Activated T-cell treated with anti-CD3 and anti-CD28 coated beads, Interleukin-2, amount 50 U/mL, for 72 hours (primary cell): ENCODE data around the gene ERFL. TPM values are rescaled to one million over a fixed set of nuclear protein-coding genes. Genes with fewer than 3 reads are reported as not detected.

Experiments used
- ATAC-seq, 2 donors: fragments of 150-1000 bp; cut with Tn5 transposase; replicated peaks in 1 of 2; 2 replicates each; pipeline ENCODE4 v1.10.0; 2021; ENCODE audit warnings: moderate library complexity in 2 of 2, mild to moderate bottlenecking in 1 of 2
- DNase-seq, 2 donors: peaks; one replicate each; pipeline ENCODE4 v3.0.0; 2021 to 2022; ENCODE audit warnings: mixed read lengths in 1 of 2
- H3K27ac Mint-ChIP-seq: one replicate; pipeline ENCODE4 v1.8.0; 2022; ENCODE audit warnings: mild to moderate bottlenecking, moderate library complexity, mixed read lengths
- H3K27me3 Mint-ChIP-seq: one replicate; pipeline ENCODE4 v1.8.0; 2022; ENCODE audit warnings: low read depth, mixed read lengths
- H3K36me3 Mint-ChIP-seq, 2 donors: one replicate each; pipeline ENCODE4 v1.8.0; 2022; ENCODE audit warnings: mixed read lengths in 2 of 2, mild to moderate bottlenecking in 1 of 2; ENCODE audit not compliant: insufficient read depth in 2 of 2
- H3K4me1 Mint-ChIP-seq: one replicate; pipeline ENCODE4 v1.8.0; 2022; ENCODE audit warnings: low read depth, mixed read lengths
- H3K4me3 Mint-ChIP-seq, 2 donors: one replicate each; pipeline ENCODE4 v1.8.0; 2022; ENCODE audit warnings: mild to moderate bottlenecking in 2 of 2, mixed read lengths in 2 of 2, moderate library complexity in 2 of 2
- H3K9me3 Mint-ChIP-seq, 2 donors: one replicate each; pipeline ENCODE4 v1.8.0; 2022; ENCODE audit warnings: mixed read lengths in 2 of 2
- total RNA-seq, 2 donors: library from RNA; stranded (reverse); gene quantifications; one replicate each; pipeline ENCODE4 v1.2.3, GENCODE V29; 2022

Gene ERFL
- total RNA-seq, 2 donors from 2014 or later: 3.3 to 4.1 TPM

- peaks cover 8 to 35% of the 10 kb centered on the region in 2 donors for H3K36me3 Mint-ChIP-seq
- no peak overlapping the region for H3K27ac Mint-ChIP-seq
- no peak overlapping the region for H3K4me3 Mint-ChIP-seq
- peaks cover 26% of the 10 kb centered on the region for H3K4me1 Mint-ChIP-seq
- DNase-seq (no peak), ATAC-seq (no peak)
- no peaks in the 10 kb centered on the region for H3K9me3 Mint-ChIP-seq
- H3K27me3 Mint-ChIP-seq: no peaks in the 10 kb centered on the region
Measured at GRCh38 chr19:41903193-41903953, 24.9 kb downstream of the ERFL start.

- Mint-ChIP-seq H3K4me3 (no peak overlapping the region), H3K27me3 (no peaks in the 10 kb centered on the region), H3K27ac (peak overlapping the region; percentile 68), H3K9me3 (no peaks in the 10 kb centered on the region), H3K36me3 (peaks cover 10 to 41% of the 10 kb centered on the region in 2 donors), H3K4me1 (peaks cover 26% of the 10 kb centered on the region)
- ATAC-seq (no peak), DNase-seq (no peak)
Measured at GRCh38 chr19:41902594-41902993, 25.7 kb downstream of the ERFL start.

GRCh38 chr19:41901707-41902360, 26.4 kb downstream of the ERFL start:
- peaks cover 24% of the 10 kb centered on the region for H3K4me1 Mint-ChIP-seq
- no peak for DNase-seq
- no peaks in the 10 kb centered on the region for H3K27me3 Mint-ChIP-seq
- no peak overlapping the region for H3K4me3 Mint-ChIP-seq
- H3K9me3 Mint-ChIP-seq: no peaks in the 10 kb centered on the region
- H3K27ac Mint-ChIP-seq: no peak overlapping the region
- ATAC-seq: no peak
- H3K36me3 Mint-ChIP-seq: peaks cover 11 to 42% of the 10 kb centered on the region in 2 donors

GRCh38 chr19:41898235-41898634, 30.0 kb downstream of the ERFL start:
- no peak overlapping the region for H3K4me3 Mint-ChIP-seq
- H3K9me3 Mint-ChIP-seq: no peaks in the 10 kb centered on the region
- H3K36me3 Mint-ChIP-seq: peaks cover 13 to 31% of the 10 kb centered on the region in 2 donors
- peak overlapping the region; percentile 21 for H3K27ac Mint-ChIP-seq
- peaks cover 21% of the 10 kb centered on the region for H3K4me1 Mint-ChIP-seq
- ATAC-seq (no peak), DNase-seq (no peak)
- no peaks in the 10 kb centered on the region for H3K27me3 Mint-ChIP-seq

- DNase-seq (no peak), ATAC-seq (no peak)
- H3K36me3 Mint-ChIP-seq: peaks cover 13 to 32% of the 10 kb centered on the region in 2 donors
- no peak overlapping the region for H3K4me3 Mint-ChIP-seq
- no peaks in the 10 kb centered on the region for H3K9me3 Mint-ChIP-seq
- peak overlapping the region; percentile 30 for H3K27ac Mint-ChIP-seq
- no peaks in the 10 kb centered on the region for H3K27me3 Mint-ChIP-seq
- peaks cover 25% of the 10 kb centered on the region for H3K4me1 Mint-ChIP-seq
Measured at GRCh38 chr19:41897820-41898219, 30.4 kb downstream of the ERFL start.

- no peaks in the 10 kb centered on the region for H3K27me3 Mint-ChIP-seq
- peaks cover 13 to 32% of the 10 kb centered on the region in 2 donors for H3K36me3 Mint-ChIP-seq
- H3K4me1 Mint-ChIP-seq: peaks cover 23% of the 10 kb centered on the region
- H3K4me3 Mint-ChIP-seq: no peak overlapping the region
- DNase-seq (no peak), ATAC-seq (no peak)
- no peak overlapping the region for H3K27ac Mint-ChIP-seq
- H3K9me3 Mint-ChIP-seq: no peaks in the 10 kb centered on the region
Measured at GRCh38 chr19:41897181-41897580, 31.1 kb downstream of the ERFL start.

GRCh38 chr19:41896581-41896942, 31.7 kb downstream of the ERFL start:
- DNase-seq (no peak), ATAC-seq (no peak)
- H3K4me1 Mint-ChIP-seq: peaks cover 22% of the 10 kb centered on the region
- peak overlapping the region; percentile 90 for H3K27ac Mint-ChIP-seq
- no peaks in the 10 kb centered on the region for H3K27me3 Mint-ChIP-seq
- no peaks in the 10 kb centered on the region for H3K9me3 Mint-ChIP-seq
- H3K36me3 Mint-ChIP-seq: peaks cover 13 to 28% of the 10 kb centered on the region in 2 donors
- peak overlapping the region in 1 of 2 donors; percentile 24 for H3K4me3 Mint-ChIP-seq

- peak overlapping the region; percentile 11 to 24 for H3K4me3 Mint-ChIP-seq
- H3K27me3 Mint-ChIP-seq: no peaks in the 10 kb centered on the region
- H3K4me1 Mint-ChIP-seq: peaks cover 26% of the 10 kb centered on the region
- DNase-seq: no peak
- H3K9me3 Mint-ChIP-seq: no peaks in the 10 kb centered on the region
- H3K27ac Mint-ChIP-seq: peak overlapping the region; percentile 90
- peaks cover 13 to 30% of the 10 kb centered on the region in 2 donors for H3K36me3 Mint-ChIP-seq
- ATAC-seq: peak; percentile 61 to 67
Measured at GRCh38 chr19:41895745-41896580, 32.3 kb downstream of the ERFL start.

- peaks cover 39% of the 10 kb centered on the region for H3K4me1 Mint-ChIP-seq
- no peaks in the 10 kb centered on the region for H3K27me3 Mint-ChIP-seq
- H3K27ac Mint-ChIP-seq: peak overlapping the region; percentile 90
- DNase-seq (no peak), ATAC-seq (no peak)
- no peak overlapping the region for H3K4me3 Mint-ChIP-seq
- no peaks in the 10 kb centered on the region for H3K9me3 Mint-ChIP-seq
- H3K36me3 Mint-ChIP-seq: peaks cover 13 to 32% of the 10 kb centered on the region in 2 donors
Measured at GRCh38 chr19:41894350-41894749, 33.9 kb downstream of the ERFL start.

- Mint-ChIP-seq H3K36me3 (peaks cover 13 to 33% of the 10 kb centered on the region in 2 donors), H3K9me3 (no peaks in the 10 kb centered on the region), H3K4me3 (peak overlapping the region in 1 of 2 donors; percentile 4), H3K4me1 (peaks cover 40% of the 10 kb centered on the region), H3K27ac (peak overlapping the region; percentile 90), H3K27me3 (no peaks in the 10 kb centered on the region)
- peak; percentile 33 to 53 for ATAC-seq
- DNase-seq: no peak
Measured at GRCh38 chr19:41893899-41894298, 34.4 kb downstream of the ERFL start.

- no peaks in the 10 kb centered on the region for H3K9me3 Mint-ChIP-seq
- H3K36me3 Mint-ChIP-seq: peaks cover 15 to 29% of the 10 kb centered on the region in 2 donors
- no peak for ATAC-seq
- H3K27ac Mint-ChIP-seq: no peak overlapping the region
- no peaks in the 10 kb centered on the region for H3K27me3 Mint-ChIP-seq
- H3K4me3 Mint-ChIP-seq: no peak overlapping the region
- no peak for DNase-seq
- H3K4me1 Mint-ChIP-seq: peaks cover 53% of the 10 kb centered on the region
Measured at GRCh38 chr19:41892173-41892902, 35.9 kb downstream of the ERFL start.

GRCh38 chr19:41890936-41891335, 37.3 kb downstream of the ERFL start:
- Mint-ChIP-seq H3K4me3 (no peak overlapping the region), H3K36me3 (peaks cover 13 to 29% of the 10 kb centered on the region in 2 donors), H3K9me3 (no peaks in the 10 kb centered on the region), H3K27me3 (no peaks in the 10 kb centered on the region), H3K4me1 (peaks cover 65% of the 10 kb centered on the region), H3K27ac (no peak overlapping the region)
- DNase-seq (no peak), ATAC-seq (no peak)
